ENCODE measurements around the gene PNPLA5. TPM values are rescaled to one million over a fixed set of nuclear protein-coding genes. Genes with fewer than 3 reads are reported as not detected.

The PNPLA5 gene
- total and polyA plus RNA-seq, 9 of the 15 experiments (the other 6 are each of a cell fraction or from before 2014, with no cell fraction given): not detected

DNA sequence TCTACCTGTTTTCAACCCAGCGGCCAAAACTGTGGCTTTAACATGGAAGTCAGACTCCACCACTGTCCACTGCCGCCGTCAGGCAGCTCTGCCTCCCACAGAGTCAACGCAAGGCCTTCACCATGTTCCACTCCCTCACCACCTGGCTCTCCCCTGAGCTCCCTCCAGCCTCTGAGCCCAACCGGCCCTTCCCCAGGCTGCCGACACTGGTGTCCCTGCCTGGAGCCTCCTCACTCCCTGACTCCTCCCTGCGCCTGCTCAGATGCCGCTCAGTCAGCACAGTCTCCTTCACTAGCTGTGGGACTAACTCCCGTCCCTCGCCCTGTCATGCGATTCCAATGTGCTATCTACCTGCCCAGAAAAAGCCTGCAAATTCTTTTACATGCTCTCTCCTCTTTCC is 45.8 kb downstream of the PNPLA5 start:
- H3K4me2 ChIP-seq (ENCODE audit: insufficient read depth, low read length): no peak overlapping the region
- TF ChIP-seq GABPB2 (CRISPR knock-in tag; conservative IDR thresholded peaks at IDR 0.05) (no peak), NRF1 (conservative IDR thresholded peaks at IDR 0.05 in 1 of 2, IDR thresholded peaks at IDR 0.05 in 1 of 2) (peak; percentile 29 to 34; a peak in 1 of 4 replicates)
- intact Hi-C loops (cut with micrococcal nuclease) (no loop called here), in situ Hi-C loops (cut with MboI) (no loop called here)
- ChIA-PET POLR2A (no interaction called here), CTCF (ENCODE audit: low intra/inter-chr PET ratio) (no interaction called here)
- H2AFZ ChIP-seq (ENCODE audit: low read depth, low read length): no peak overlapping the region
- no peak overlapping the region for H3K9ac ChIP-seq (ENCODE audit: insufficient read depth in 1 of 2, low read depth in 2 of 2, low read length in 2 of 2)
- H3K27ac ChIP-seq (ENCODE audit: extremely low read depth, low read depth, low read length): no peak overlapping the region
- H4K20me1 ChIP-seq (replicated peaks; ENCODE audit: control insufficient read depth, insufficient read depth, low read length): no peaks in the 10 kb centered on the region
- no peak for FAIRE-seq
- ATAC-seq: no peak
- H3K4me1 ChIP-seq (replicated peaks in 1 of 2; ENCODE audit: control insufficient read depth in 2 of 2, insufficient read depth in 2 of 2, low read length in 2 of 2): no peaks in the 10 kb centered on the region; a peak in 1 of 5 replicates
- no peak for DNase-seq (ENCODE audit: extremely low read depth in 1 of 4, low spot score in 3 of 4)
- BruUV-seq (replicated peaks): no TSS peak
- peaks cover 9 to 33% of the 10 kb centered on the region in 2 experiments; a peak in 4 of 5 replicates for H3K27me3 ChIP-seq (ENCODE audit: control insufficient read depth in 2 of 2, insufficient read depth in 2 of 2, low read length in 2 of 2)
- no peak overlapping the region for H3K4me3 ChIP-seq
- 0% methylated on average over 5 of the region's 11 CpGs for WGBS (ENCODE audit: insufficient coverage, low coverage, missing lambda C conversion rate)
- no peaks in the 10 kb centered on the region for H3K79me2 ChIP-seq (ENCODE audit: control insufficient read depth, insufficient read depth, low read length)
- H3K36me3 ChIP-seq (ENCODE audit: control insufficient read depth, insufficient read depth, low read length): no peaks in the 10 kb centered on the region
- no peaks in the 10 kb centered on the region for H3K9me1 ChIP-seq (ENCODE audit: control insufficient read depth, insufficient read depth, low read length)
- H3K9me3 ChIP-seq (replicated peaks; ENCODE audit: control insufficient read depth, insufficient read depth, low read depth, low read length): no peaks in the 10 kb centered on the region

DNA sequence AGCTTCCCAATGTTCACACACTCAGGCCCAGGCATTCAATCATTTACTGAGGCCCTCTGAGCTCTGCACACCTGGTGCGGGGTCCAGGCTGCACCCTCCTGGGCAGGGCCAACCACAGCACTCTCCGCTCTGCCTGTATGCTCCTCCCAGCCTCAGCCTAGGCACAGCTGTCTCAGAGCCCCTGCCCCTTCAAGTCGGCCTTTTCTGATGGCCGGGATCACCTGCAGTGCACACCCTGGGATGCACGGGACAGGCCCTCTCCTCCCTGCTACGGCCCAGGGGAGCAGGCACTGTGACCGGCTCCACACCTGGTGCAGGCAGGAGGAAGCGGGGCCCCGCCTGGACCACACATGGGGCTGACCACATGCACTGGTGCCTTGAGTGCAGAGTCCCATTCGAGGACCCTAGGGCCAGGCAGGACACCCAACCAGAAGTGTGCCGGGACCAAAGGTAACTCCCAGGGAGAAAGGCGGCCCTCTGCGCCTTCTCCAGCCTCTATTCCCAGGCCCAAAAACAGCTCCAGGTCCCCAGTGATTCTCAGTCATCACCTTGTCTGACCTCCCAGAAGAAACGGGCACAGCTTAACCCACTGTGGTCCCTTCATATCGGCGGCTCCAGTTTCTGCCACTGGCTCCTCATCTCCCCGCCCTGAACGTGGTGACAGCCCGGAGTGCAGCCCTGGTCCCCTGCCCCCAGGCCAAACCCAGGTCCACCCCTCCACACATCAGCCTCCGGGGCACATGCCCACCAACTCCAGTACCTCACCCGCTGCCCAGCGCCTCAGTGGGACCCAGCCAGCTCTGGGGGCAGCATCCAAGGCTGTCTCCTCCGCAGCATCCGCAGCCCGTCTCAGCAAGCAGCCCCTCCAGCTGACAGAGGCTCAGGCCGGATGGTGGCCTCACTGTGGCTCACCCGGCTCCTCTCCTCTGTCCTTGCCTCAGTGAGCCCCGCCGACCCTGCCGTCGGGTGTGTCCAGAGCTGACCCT is 47.0 kb downstream of the PNPLA5 start:
- TF ChIP-seq NFATC3 (IDR thresholded peaks at IDR 0.05): no peak
- TF ChIP-seq, protein P1, sequence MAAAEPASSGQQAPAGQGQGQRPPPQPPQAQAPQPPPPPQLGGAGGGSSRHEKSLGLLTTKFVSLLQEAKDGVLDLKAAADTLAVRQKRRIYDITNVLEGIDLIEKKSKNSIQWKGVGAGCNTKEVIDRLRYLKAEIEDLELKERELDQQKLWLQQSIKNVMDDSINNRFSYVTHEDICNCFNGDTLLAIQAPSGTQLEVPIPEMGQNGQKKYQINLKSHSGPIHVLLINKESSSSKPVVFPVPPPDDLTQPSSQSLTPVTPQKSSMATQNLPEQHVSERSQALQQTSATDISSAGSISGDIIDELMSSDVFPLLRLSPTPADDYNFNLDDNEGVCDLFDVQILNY (CRISPR knock-in tag; IDR thresholded peaks at IDR 0.05): no peak
- no peak for TF ChIP-seq TRIM24 (IDR thresholded peaks at IDR 0.05)
- no peak for TF ChIP-seq GATAD2A (IDR thresholded peaks at IDR 0.05)
- H4K20me1 ChIP-seq (replicated peaks; ENCODE audit: control insufficient read depth, insufficient read depth, low read length): no peaks in the 10 kb centered on the region
- H3K4me3 ChIP-seq: no peak overlapping the region
- H3K79me2 ChIP-seq (ENCODE audit: control insufficient read depth, insufficient read depth, low read length): no peaks in the 10 kb centered on the region
- ATAC-seq (no peak), FAIRE-seq (no peak), DNase-seq (ENCODE audit: extremely low read depth in 1 of 4, low spot score in 3 of 4) (no peak)
- H3K9me1 ChIP-seq (ENCODE audit: control insufficient read depth, insufficient read depth, low read length): no peaks in the 10 kb centered on the region
- no peaks in the 10 kb centered on the region for H3K36me3 ChIP-seq (ENCODE audit: control insufficient read depth, insufficient read depth, low read length)
- H3K4me2 ChIP-seq (ENCODE audit: insufficient read depth, low read length): no peak overlapping the region
- no peak overlapping the region for H3K9ac ChIP-seq (ENCODE audit: insufficient read depth in 1 of 2, low read depth in 2 of 2, low read length in 2 of 2)
- in situ Hi-C loops (cut with MboI) (no loop called here), intact Hi-C loops (cut with micrococcal nuclease) (no loop called here)
- ChIA-PET POLR2A (interaction anchor here (0.6 kb wide), 1 partner anchor 1142 kb away, joined by 3 read pairs; no protein-coding TSS in a partner anchor), CTCF (ENCODE audit: low intra/inter-chr PET ratio) (no interaction called here)
- peaks cover 6 to 29% of the 10 kb centered on the region in 2 experiments; a peak in 4 of 5 replicates for H3K27me3 ChIP-seq (ENCODE audit: control insufficient read depth in 2 of 2, insufficient read depth in 2 of 2, low read length in 2 of 2)
- no peaks in the 10 kb centered on the region; a peak in 1 of 5 replicates for H3K4me1 ChIP-seq (replicated peaks in 1 of 2; ENCODE audit: control insufficient read depth in 2 of 2, insufficient read depth in 2 of 2, low read length in 2 of 2)
- WGBS (ENCODE audit: insufficient coverage, low coverage, missing lambda C conversion rate): 2% methylated on average over 18 of the region's 31 CpGs
- no peak overlapping the region for H2AFZ ChIP-seq (ENCODE audit: low read depth, low read length)
- BruUV-seq (replicated peaks): no TSS peak
- no peaks in the 10 kb centered on the region for H3K9me3 ChIP-seq (replicated peaks; ENCODE audit: control insufficient read depth, insufficient read depth, low read depth, low read length)
- H3K27ac ChIP-seq (ENCODE audit: extremely low read depth, low read depth, low read length): no peak overlapping the region
